Hepatocyte (in vitro differentiated cells): ENCODE results near the gene SLBP. TPM values are rescaled to one million over a fixed set of nuclear protein-coding genes. Genes with fewer than 3 reads are reported as not detected.

Source experiments
- DNase-seq: peaks from one replicate; pipeline ENCODE4 v3.0.0-alpha.2; 2016; ENCODE audit warnings: low spot score
- H2AFZ ChIP-seq: fragments of 200-600 bp; sonication (generic); 2 replicates; pipeline ENCODE4 v1.6.0; 2016; ENCODE audit warnings: antibody characterized with exemption, mild to moderate bottlenecking
- H3K27ac ChIP-seq: fragments of 200-600 bp; sonication (generic); 2 replicates; pipeline ENCODE4 v1.5.1; 2016; ENCODE audit warnings: mild to moderate bottlenecking
- H3K27me3 ChIP-seq: fragments of 200-600 bp; sonication (generic); 2 replicates; pipeline ENCODE4 v1.6.1; 2016
- H3K36me3 ChIP-seq: fragments of 200-600 bp; sonication (generic); replicated peaks from 2 replicates; pipeline ENCODE4 v1.5.1; 2016; ENCODE audit warnings: low read depth; ENCODE audit not compliant: insufficient read depth
- H3K4me1 ChIP-seq: fragments of 200-600 bp; sonication (generic); 2 replicates; pipeline ENCODE4 v1.5.1; 2016; ENCODE audit warnings: mild to moderate bottlenecking, moderate library complexity; ENCODE audit not compliant: insufficient read depth
- H3K4me2 ChIP-seq: fragments of 200-600 bp; sonication (generic); 2 replicates; pipeline ENCODE4 v1.6.0; 2016
- H3K4me3 ChIP-seq: fragments of 200-600 bp; sonication (generic); 2 replicates; pipeline ENCODE4 v1.5.1; 2016; ENCODE audit warnings: mild to moderate bottlenecking
- H3K79me2 ChIP-seq: fragments of 200-600 bp; sonication (generic); 2 replicates; pipeline ENCODE4 v1.6.0; 2017; ENCODE audit warnings: mild to moderate bottlenecking
- H3K9me2 ChIP-seq: fragments of 200-600 bp; sonication (generic); replicated peaks from 2 replicates; pipeline ENCODE4 v1.6.0; 2017; ENCODE audit warnings: mild to moderate bottlenecking; ENCODE audit not compliant: insufficient read depth
- H3K9me3 ChIP-seq: fragments of 200-600 bp; sonication (generic); 2 replicates; pipeline ENCODE4 v1.5.1; 2016; ENCODE audit warnings: low read depth, mild to moderate bottlenecking
- H4K20me1 ChIP-seq: fragments of 200-600 bp; sonication (generic); 2 replicates; pipeline ENCODE4 v1.6.0; 2016; ENCODE audit warnings: mild to moderate bottlenecking; ENCODE audit not compliant: insufficient read depth, poor library complexity, severe bottlenecking
- EZH2 ChIP-seq: fragments of 200-600 bp; sonication (generic); IDR thresholded peaks from 2 replicates; pipeline ENCODE4 v1.6.1; 2016; ENCODE audit warnings: antibody characterized with exemption, mild to moderate bottlenecking, borderline replicate concordance
- EZH2phosphoT487 ChIP-seq: fragments of 200-600 bp; sonication (generic); IDR thresholded peaks from one replicate; pipeline ENCODE4 v1.6.1; 2018; ENCODE audit warnings: antibody characterized with exemption, mild to moderate bottlenecking, low read depth, moderate library complexity; ENCODE audit not compliant: unreplicated experiment, severe bottlenecking
- WGBS: methylation state at CpG from one replicate; pipeline ENCODE4 v1.1.6; 2016; ENCODE audit warnings: low lambda C conversion rate; ENCODE audit errors: missing lambda C conversion rate; 5-methylcytosine and 5-hydroxymethylcytosine counted together
- polyA plus RNA-seq: library from polyadenylated mRNA; unstranded; fragments of >200 nt; fragmentation: Nextera tagmentation; extraction: Ambion mirVana; gene quantifications from 2 replicates; pipeline ENCODE4 v1.2.1, GENCODE V29; 2016
- total RNA-seq: library from RNA; depleted of rRNA; stranded (reverse); fragments of >200 nt; gene quantifications from 2 replicates; pipeline ENCODE4 v1.2.3, GENCODE V29; 2014
- TF ChIP-seq, protein P1 (sequence below): fragments of 200-600 bp; sonication (generic); IDR thresholded peaks from 2 replicates; pipeline ENCODE4 v1.5.1; 2016; ENCODE audit warnings: antibody characterized with exemption, mild to moderate bottlenecking; ENCODE audit not compliant: poor library complexity

Gene SLBP
- total and polyA plus RNA-seq, 2 experiments from 2014 or later = 82.5 to 84.0 TPM

DNA sequence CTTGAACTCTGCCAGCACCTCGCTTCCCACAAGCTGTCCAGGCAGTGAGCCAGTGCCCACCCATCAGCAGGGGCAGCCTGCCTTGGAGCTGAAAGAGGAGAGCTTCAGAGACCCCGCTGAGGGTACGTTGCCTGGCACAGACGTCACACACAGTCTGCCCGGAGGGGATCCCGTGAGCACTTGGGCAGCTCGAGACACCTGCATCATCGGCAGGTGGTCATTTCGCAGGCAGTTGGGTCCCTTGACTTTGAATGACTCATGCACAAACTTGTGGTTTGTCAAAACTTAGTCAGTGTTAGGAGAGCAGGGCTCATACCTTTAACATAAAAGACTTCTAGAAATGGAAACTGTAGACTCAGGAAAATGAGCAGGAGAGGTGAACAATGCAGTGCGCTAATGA, 19.1 kb upstream of the SLBP start:
- H3K4me2 ChIP-seq = no peak overlapping the region

GRCh38 chr4:1730532-1731135, 18.5 kb upstream of the SLBP start:
- no peaks in the 10 kb centered on the region for H4K20me1 ChIP-seq
- no peak overlapping the region for H3K4me2 ChIP-seq
- no peak for DNase-seq
- H3K27me3 ChIP-seq = no peaks in the 10 kb centered on the region
- no peaks in the 10 kb centered on the region for H3K4me1 ChIP-seq
- no peak for TF ChIP-seq EZH2
- no peak for TF ChIP-seq EZH2phosphoT487
- TF ChIP-seq, protein P1, sequence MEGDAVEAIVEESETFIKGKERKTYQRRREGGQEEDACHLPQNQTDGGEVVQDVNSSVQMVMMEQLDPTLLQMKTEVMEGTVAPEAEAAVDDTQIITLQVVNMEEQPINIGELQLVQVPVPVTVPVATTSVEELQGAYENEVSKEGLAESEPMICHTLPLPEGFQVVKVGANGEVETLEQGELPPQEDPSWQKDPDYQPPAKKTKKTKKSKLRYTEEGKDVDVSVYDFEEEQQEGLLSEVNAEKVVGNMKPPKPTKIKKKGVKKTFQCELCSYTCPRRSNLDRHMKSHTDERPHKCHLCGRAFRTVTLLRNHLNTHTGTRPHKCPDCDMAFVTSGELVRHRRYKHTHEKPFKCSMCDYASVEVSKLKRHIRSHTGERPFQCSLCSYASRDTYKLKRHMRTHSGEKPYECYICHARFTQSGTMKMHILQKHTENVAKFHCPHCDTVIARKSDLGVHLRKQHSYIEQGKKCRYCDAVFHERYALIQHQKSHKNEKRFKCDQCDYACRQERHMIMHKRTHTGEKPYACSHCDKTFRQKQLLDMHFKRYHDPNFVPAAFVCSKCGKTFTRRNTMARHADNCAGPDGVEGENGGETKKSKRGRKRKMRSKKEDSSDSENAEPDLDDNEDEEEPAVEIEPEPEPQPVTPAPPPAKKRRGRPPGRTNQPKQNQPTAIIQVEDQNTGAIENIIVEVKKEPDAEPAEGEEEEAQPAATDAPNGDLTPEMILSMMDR = no peak
- H3K79me2 ChIP-seq = peaks cover 5% of the 10 kb centered on the region
- no peak overlapping the region for H2AFZ ChIP-seq
- no peaks in the 10 kb centered on the region for H3K9me3 ChIP-seq
- H3K36me3 ChIP-seq = no peaks in the 10 kb centered on the region
- no peaks in the 10 kb centered on the region for H3K9me2 ChIP-seq
- H3K4me3 ChIP-seq = no peak overlapping the region
- no peak overlapping the region for H3K27ac ChIP-seq
- WGBS = 98% methylated on average over 10 of the region's 16 CpGs

More for the DNA sequence above, 19.1 kb upstream of the SLBP start:
- Histone ChIP-seq H3K27me3 (no peaks in the 10 kb centered on the region), H3K36me3 (no peaks in the 10 kb centered on the region), H3K9me3 (no peaks in the 10 kb centered on the region), H3K9me2 (no peaks in the 10 kb centered on the region), H4K20me1 (no peaks in the 10 kb centered on the region), H3K4me1 (no peaks in the 10 kb centered on the region), H3K27ac (no peak overlapping the region), H2AFZ (no peak overlapping the region), H3K79me2 (peaks cover 5% of the 10 kb centered on the region), H3K4me3 (no peak overlapping the region)
- DNase-seq = no peak
- 99% methylated on average over 10 of the region's 10 CpGs for WGBS
- TF ChIP-seq, protein P1 = no peak
- TF ChIP-seq EZH2phosphoT487 (no peak), EZH2 (no peak)

DNA sequence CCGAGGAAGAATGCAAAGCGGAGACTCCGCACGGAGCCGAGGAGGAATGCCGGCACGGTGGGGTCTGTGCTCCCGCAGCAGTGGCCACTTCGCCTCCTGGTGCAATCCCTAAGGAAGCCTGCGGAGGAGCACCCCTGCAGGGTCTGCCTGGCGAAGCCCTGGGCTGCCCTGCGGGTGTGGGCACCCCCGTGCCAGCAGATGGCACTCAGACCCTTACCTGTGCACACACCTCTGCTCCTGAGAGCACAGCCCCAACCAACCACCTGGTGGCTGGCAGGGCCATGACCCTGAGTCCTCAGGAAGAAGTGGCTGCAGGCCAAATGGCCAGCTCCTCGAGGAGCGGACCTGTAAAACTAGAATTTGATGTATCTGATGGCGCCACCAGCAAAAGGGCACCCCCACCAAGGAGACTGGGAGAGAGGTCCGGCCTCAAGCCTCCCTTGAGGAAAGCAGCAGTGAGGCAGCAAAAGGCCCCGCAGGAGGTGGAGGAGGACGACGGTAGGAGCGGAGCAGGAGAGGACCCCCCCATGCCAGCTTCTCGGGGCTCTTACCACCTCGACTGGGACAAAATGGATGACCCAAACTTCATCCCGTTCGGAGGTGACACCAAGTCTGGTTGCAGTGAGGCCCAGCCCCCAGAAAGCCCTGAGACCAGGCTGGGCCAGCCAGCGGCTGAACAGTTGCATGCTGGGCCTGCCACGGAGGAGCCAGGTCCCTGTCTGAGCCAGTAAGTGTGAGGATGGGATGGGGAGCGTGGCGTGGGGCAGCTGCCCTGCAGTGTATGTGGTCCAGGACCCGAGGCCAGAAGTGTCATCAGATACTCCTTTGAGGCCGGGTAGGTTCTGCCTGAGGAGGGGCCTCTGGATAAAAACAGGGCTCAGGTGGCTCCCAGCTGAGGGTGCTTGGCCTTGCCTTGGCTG, 16.2 kb upstream of the SLBP start:
- H3K27me3 ChIP-seq = no peaks in the 10 kb centered on the region
- H3K4me1 ChIP-seq = no peaks in the 10 kb centered on the region
- DNase-seq = no peak
- H3K9me3 ChIP-seq = no peaks in the 10 kb centered on the region
- 95% methylated on average over 30 of the region's 31 CpGs for WGBS
- H3K79me2 ChIP-seq = peaks cover 5% of the 10 kb centered on the region
- H3K9me2 ChIP-seq = no peaks in the 10 kb centered on the region
- no peak overlapping the region for H3K27ac ChIP-seq
- TF ChIP-seq, protein P1 = no peak
- TF ChIP-seq EZH2 (no peak), EZH2phosphoT487 (no peak)
- H3K4me2 ChIP-seq = no peak overlapping the region
- no peak overlapping the region for H3K4me3 ChIP-seq
- no peak overlapping the region for H2AFZ ChIP-seq
- no peaks in the 10 kb centered on the region for H4K20me1 ChIP-seq
- H3K36me3 ChIP-seq = no peaks in the 10 kb centered on the region
